Transverse colon (tissue), 4 donors: Measurements from ENCODE around the gene ANXA6. TPM values are rescaled to one million over a fixed set of nuclear protein-coding genes. Genes with fewer than 3 reads are reported as not detected.

Experiments
- DNase-seq: peaks from one replicate; pipeline ENCODE4 v3.0.0-alpha.2; 2019
- H3K27ac ChIP-seq, 4 donors: fragments of 200-600 bp; sonication (generic); 2 replicates each; pipeline ENCODE4 v1.5.1; 2016 to 2018; ENCODE audit warnings: inconsistent platforms in 4 of 4
- H3K27me3 ChIP-seq: fragments of 200-600 bp; sonication (generic); 2 replicates; pipeline ENCODE4 v1.5.1; 2017; ENCODE audit warnings: inconsistent platforms
- H3K36me3 ChIP-seq, 4 donors: fragments of 200-600 bp; sonication (generic); 2 replicates each; pipeline ENCODE4 v1.5.1; 2017 to 2019; ENCODE audit warnings: inconsistent platforms in 4 of 4
- H3K4me1 ChIP-seq, 4 donors: fragments of 200-600 bp; sonication (generic); 2 replicates each; pipeline ENCODE4 v1.5.1; 2017 to 2020; ENCODE audit warnings: inconsistent platforms in 4 of 4
- H3K4me3 ChIP-seq, 4 donors: fragments of 200-600 bp; sonication (generic); 1 replicate in 1 of 4; 2 replicates in 3 of 4; pipeline versions ENCODE4 v1.5.1 to v1.6.1; 2017 to 2019; ENCODE audit warnings: inconsistent platforms in 4 of 4
- H3K9me3 ChIP-seq, 2 donors: fragments of 200-600 bp; sonication (generic); 2 replicates each; pipeline ENCODE4 v1.5.1; 2017 to 2019; ENCODE audit warnings: inconsistent platforms in 2 of 2
- EP300 ChIP-seq: sonication (generic); formaldehyde crosslinking; IDR thresholded peaks from one replicate; pipeline ENCODE4 v1.6.1; 2017; ENCODE audit warnings: antibody characterized with exemption, low read depth
- POLR2A ChIP-seq: fragments of 450-650 bp; IDR thresholded peaks from one replicate; pipeline ENCODE4 v1.6.1; 2016; ENCODE audit warnings: antibody characterized with exemption, mild to moderate bottlenecking, moderate library complexity
- POLR2AphosphoS5 ChIP-seq, 3 donors: sonication (generic); formaldehyde crosslinking; IDR thresholded peaks; one replicate each; pipeline ENCODE4 v1.6.1; 2016; ENCODE audit warnings: antibody characterized with exemption in 3 of 3
- WGBS, 2 donors: methylation state at CpG; one replicate each; pipeline ENCODE4 v1.1.5; 2018; ENCODE audit warnings: low coverage in 1 of 2; 5-methylcytosine and 5-hydroxymethylcytosine counted together
- in situ Hi-C, 4 donors: fragments of 200-750 bp; cut with MboI; loops; one replicate each; pipeline versions ENCODE4 v1.15.0 to v1.15.1; 2017; ENCODE audit warnings: low sequenced_read_pairs in 3 of 4, low pct_ligation_motif_present in 1 of 4, low pct_unique_long_range_greater_than_20kb in 1 of 4
- intact Hi-C: fragments of 100-400 bp; cut with DNase I; formaldehyde crosslinking; loops from one replicate; pipeline ENCODE4 v1.15.1; 2023; ENCODE audit warnings: low total_unique reads
- total RNA-seq, 4 donors: library from RNA; depleted of rRNA; stranded (reverse); fragments of >200 nt; gene quantifications; one replicate each; pipeline ENCODE4 v1.1.0, GENCODE V29; 2016
- TF ChIP-seq, protein P1 (sequence below), 5 experiments: fragments of 200-600 bp in 3 of 5; fragments of 450-650 bp in 2 of 5; sonication (generic) in 3 of 5; IDR thresholded peaks; 1 replicate in 2 of 5; 2 replicates in 3 of 5; pipeline ENCODE4 v1.5.1; 2016 to 2017; ENCODE audit warnings: antibody characterized with exemption in 5 of 5, inconsistent platforms in 3 of 5, mild to moderate bottlenecking in 2 of 5, moderate library complexity in 1 of 5

The ANXA6 gene
- total RNA-seq, 4 donors from 2014 or later: 19.1 to 79.0 (median 55.3) TPM

- H3K4me3 ChIP-seq: peak overlapping the region in 1 of 4 donors; percentile 3
- 36% methylated on average over 2 of the region's 2 CpGs; no CpG with 5 or more reads in 1 of the 2 donors for WGBS, 2 donors
- H3K4me1 ChIP-seq: peaks cover 36 to 75% (median 51%) of the 10 kb centered on the region in 4 donors
- in situ Hi-C loops (no loop called here), intact Hi-C loops (no loop called here)
- TF ChIP-seq, protein P1, sequence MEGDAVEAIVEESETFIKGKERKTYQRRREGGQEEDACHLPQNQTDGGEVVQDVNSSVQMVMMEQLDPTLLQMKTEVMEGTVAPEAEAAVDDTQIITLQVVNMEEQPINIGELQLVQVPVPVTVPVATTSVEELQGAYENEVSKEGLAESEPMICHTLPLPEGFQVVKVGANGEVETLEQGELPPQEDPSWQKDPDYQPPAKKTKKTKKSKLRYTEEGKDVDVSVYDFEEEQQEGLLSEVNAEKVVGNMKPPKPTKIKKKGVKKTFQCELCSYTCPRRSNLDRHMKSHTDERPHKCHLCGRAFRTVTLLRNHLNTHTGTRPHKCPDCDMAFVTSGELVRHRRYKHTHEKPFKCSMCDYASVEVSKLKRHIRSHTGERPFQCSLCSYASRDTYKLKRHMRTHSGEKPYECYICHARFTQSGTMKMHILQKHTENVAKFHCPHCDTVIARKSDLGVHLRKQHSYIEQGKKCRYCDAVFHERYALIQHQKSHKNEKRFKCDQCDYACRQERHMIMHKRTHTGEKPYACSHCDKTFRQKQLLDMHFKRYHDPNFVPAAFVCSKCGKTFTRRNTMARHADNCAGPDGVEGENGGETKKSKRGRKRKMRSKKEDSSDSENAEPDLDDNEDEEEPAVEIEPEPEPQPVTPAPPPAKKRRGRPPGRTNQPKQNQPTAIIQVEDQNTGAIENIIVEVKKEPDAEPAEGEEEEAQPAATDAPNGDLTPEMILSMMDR (IDR thresholded peaks at IDR 0.05): no peak
- no peak for TF ChIP-seq EP300
- H3K9me3 ChIP-seq: no peaks in the 10 kb centered on the region
- H3K27ac ChIP-seq: peak overlapping the region; percentile 86 to 90 (median 88)
- no peak for DNase-seq
- no peaks in the 10 kb centered on the region for H3K36me3 ChIP-seq
- no peaks in the 10 kb centered on the region for H3K27me3 ChIP-seq
Observed at GRCh38 chr5:151151263-151151660, 6.3 kb downstream of the ANXA6 start.

DNA sequence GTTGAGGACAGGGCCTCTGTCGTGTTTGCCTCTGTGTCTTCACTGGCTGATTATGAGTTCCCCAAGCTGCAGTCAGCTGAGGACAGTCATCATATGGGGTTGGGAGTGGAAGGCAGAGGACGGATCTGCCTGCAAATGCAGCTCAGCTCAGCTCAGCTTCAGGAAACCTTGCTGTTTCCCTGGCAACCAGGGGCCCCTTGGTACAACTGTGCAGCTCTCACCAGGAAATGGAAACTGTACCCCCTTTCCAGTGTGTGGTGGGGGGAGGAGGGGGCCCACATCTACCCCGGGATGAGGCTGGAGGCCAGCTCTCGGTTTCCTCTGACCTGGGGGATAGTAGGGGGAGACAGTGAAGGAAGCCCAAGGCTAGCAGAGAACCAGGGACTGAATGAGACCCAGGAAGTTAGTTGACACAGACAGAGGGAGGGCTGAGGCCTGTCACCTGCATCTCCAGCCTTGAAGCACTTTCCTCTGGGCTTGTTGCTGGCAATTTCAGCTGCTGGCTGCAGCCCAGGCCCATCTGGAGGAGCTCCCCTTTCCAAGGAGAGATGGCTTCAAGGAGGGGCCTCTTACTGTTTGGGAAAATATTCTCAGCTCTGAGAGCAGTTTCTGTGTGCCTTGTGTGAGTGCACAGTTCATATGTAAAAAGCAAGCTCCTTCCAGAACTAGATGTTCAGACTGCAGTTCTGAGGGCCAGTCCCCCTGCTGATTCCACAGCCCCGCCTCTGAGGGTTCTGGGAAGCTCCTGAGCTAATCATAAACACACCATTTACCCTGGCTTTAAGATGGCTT, 6.9 kb downstream of the ANXA6 start:
- Histone ChIP-seq H3K9me3 (no peaks in the 10 kb centered on the region), H3K36me3 (no peaks in the 10 kb centered on the region), H3K4me1 (peaks cover 39 to 75% (median 54%) of the 10 kb centered on the region in 4 donors), H3K4me3 (peak overlapping the region in 1 of 4 donors; percentile 3), H3K27me3 (no peaks in the 10 kb centered on the region), H3K27ac (peak overlapping the region; percentile 86 to 90 (median 88))
- 14 to 27% methylated on average over 1 to 5 of the region's 5 CpGs for WGBS, 2 donors
- in situ Hi-C loops: no loop called here
- TF ChIP-seq POLR2AphosphoS5 (IDR thresholded peaks at IDR 0.05): peak in 1 of 3 donors; percentile 26
- TF ChIP-seq, protein P1 (IDR thresholded peaks at IDR 0.05): no peak
- peak; percentile 61 for DNase-seq
- intact Hi-C loops: no loop called here

GRCh38 chr5:151148583-151148982, 9.0 kb downstream of the ANXA6 start:
- H3K36me3 ChIP-seq: no peaks in the 10 kb centered on the region
- DNase-seq: no peak
- WGBS, 2 donors: 66 to 84% methylated on average over 3 to 7 of the region's 7 CpGs
- H3K9me3 ChIP-seq: no peaks in the 10 kb centered on the region
- intact Hi-C loops: no loop called here
- H3K4me3 ChIP-seq: no peak overlapping the region
- H3K4me1 ChIP-seq: peaks cover 39 to 74% (median 49%) of the 10 kb centered on the region in 4 donors
- no peak for TF ChIP-seq EP300
- TF ChIP-seq POLR2AphosphoS5 (IDR thresholded peaks at IDR 0.05): no peak
- TF ChIP-seq, protein P1 (IDR thresholded peaks at IDR 0.05): no peak
- TF ChIP-seq POLR2A: no peak
- peak overlapping the region in 2 of 4 donors; percentile 88 to 89 for H3K27ac ChIP-seq
- in situ Hi-C loops: no loop called here
- H3K27me3 ChIP-seq: no peaks in the 10 kb centered on the region

GRCh38 chr5:151147033-151147432, 10.5 kb downstream of the ANXA6 start:
- Histone ChIP-seq H3K4me1 (peaks cover 46 to 72% (median 53%) of the 10 kb centered on the region in 4 donors), H3K36me3 (no peaks in the 10 kb centered on the region), H3K4me3 (no peak overlapping the region), H3K27ac (peak overlapping the region in 1 of 4 donors; percentile 1), H3K27me3 (no peaks in the 10 kb centered on the region), H3K9me3 (no peaks in the 10 kb centered on the region)
- intact Hi-C loops (no loop called here), in situ Hi-C loops (no loop called here)
- no peak for DNase-seq
- 99% methylated on average over 4 of the region's 4 CpGs; no CpG with 5 or more reads in 1 of the 2 donors for WGBS, 2 donors
- TF ChIP-seq POLR2A: no peak
- TF ChIP-seq, protein P1 (IDR thresholded peaks at IDR 0.05): no peak
- no peak for TF ChIP-seq POLR2AphosphoS5 (IDR thresholded peaks at IDR 0.05)
- TF ChIP-seq EP300: no peak
